Endothelial cell (in vitro differentiated cells): ENCODE results near the gene MPL. TPM values are rescaled to one million over a fixed set of nuclear protein-coding genes. Genes with fewer than 3 reads are reported as not detected.
A peak's percentile ranks its signal among the peaks of the same experiment; 100 is the strongest.

Source experiments
- DNase-seq: peaks from one replicate; pipeline ENCODE4 v3.0.0; 2021; ENCODE audit warnings: low spot score
- H3K27ac Mint-ChIP-seq: one replicate; pipeline ENCODE4 v1.8.0; 2021; ENCODE audit warnings: mixed read lengths, inconsistent platforms; ENCODE audit not compliant: unreplicated experiment
- H3K27me3 Mint-ChIP-seq: one replicate; pipeline ENCODE4 v1.8.0; 2021; ENCODE audit warnings: mild to moderate bottlenecking, moderate library complexity, mixed read lengths, inconsistent platforms; ENCODE audit not compliant: unreplicated experiment
- H3K36me3 Mint-ChIP-seq: one replicate; pipeline ENCODE4 v1.8.0; 2021; ENCODE audit warnings: mild to moderate bottlenecking, low read depth, mixed read lengths, inconsistent platforms; ENCODE audit not compliant: unreplicated experiment
- H3K4me1 Mint-ChIP-seq: one replicate; pipeline ENCODE4 v1.8.0; 2021; ENCODE audit warnings: mild to moderate bottlenecking, mixed read lengths, inconsistent platforms; ENCODE audit not compliant: unreplicated experiment
- H3K4me3 Mint-ChIP-seq: one replicate; pipeline ENCODE4 v1.8.0; 2021; ENCODE audit warnings: mild to moderate bottlenecking, mixed read lengths, inconsistent platforms; ENCODE audit not compliant: unreplicated experiment
- H3K9me3 Mint-ChIP-seq: one replicate; pipeline ENCODE4 v1.8.0; 2021; ENCODE audit warnings: mixed read lengths, inconsistent platforms; ENCODE audit not compliant: unreplicated experiment
- total RNA-seq: library from RNA; stranded (reverse); fragmentation: NEBNext Ultra II Directional; extraction: Animal tissue kit (Norgen Biotek cat#: 25700); gene quantifications from one replicate; pipeline ENCODE4 v1.2.1, GENCODE V29; 2021; ENCODE audit not compliant: unreplicated experiment
- TF ChIP-seq, protein P1 (sequence below): fragments of 200-600 bp; sonication (generic); IDR thresholded peaks from one replicate; pipeline ENCODE4 v1.5.0; 2021; ENCODE audit warnings: antibody characterized with exemption; ENCODE audit not compliant: unreplicated experiment

MPL gene
- total RNA-seq, 1 donor from 2014 or later = 6.2 TPM

DNA sequence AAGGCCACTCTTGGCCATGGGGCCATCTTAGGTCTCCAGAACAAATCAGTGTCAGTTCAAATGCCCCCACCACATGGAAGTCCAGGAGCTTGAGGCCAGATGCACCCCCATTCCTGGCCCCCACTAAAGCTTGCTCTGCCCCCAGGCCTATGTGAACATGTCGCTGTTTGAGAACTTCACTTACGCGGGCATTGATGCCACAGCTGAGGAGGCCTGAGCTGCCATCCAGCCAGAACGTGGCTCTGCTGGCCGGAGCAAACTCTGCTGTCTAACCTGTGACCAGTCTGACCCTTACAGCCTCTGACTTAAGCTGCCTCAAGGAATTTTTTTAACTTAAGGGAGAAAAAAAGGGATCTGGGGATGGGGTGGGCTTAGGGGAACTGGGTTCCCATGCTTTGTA, 15.1 kb upstream of the MPL start:
- Mint-ChIP-seq H3K4me3 (peak overlapping the region; percentile 65), H3K27ac (no peak overlapping the region), H3K27me3 (peaks cover 24% of the 10 kb centered on the region), H3K36me3 (peaks cover 79% of the 10 kb centered on the region), H3K9me3 (peaks cover 8% of the 10 kb centered on the region), H3K4me1 (peaks cover 19% of the 10 kb centered on the region)
- DNase-seq = no peak
- TF ChIP-seq, protein P1, sequence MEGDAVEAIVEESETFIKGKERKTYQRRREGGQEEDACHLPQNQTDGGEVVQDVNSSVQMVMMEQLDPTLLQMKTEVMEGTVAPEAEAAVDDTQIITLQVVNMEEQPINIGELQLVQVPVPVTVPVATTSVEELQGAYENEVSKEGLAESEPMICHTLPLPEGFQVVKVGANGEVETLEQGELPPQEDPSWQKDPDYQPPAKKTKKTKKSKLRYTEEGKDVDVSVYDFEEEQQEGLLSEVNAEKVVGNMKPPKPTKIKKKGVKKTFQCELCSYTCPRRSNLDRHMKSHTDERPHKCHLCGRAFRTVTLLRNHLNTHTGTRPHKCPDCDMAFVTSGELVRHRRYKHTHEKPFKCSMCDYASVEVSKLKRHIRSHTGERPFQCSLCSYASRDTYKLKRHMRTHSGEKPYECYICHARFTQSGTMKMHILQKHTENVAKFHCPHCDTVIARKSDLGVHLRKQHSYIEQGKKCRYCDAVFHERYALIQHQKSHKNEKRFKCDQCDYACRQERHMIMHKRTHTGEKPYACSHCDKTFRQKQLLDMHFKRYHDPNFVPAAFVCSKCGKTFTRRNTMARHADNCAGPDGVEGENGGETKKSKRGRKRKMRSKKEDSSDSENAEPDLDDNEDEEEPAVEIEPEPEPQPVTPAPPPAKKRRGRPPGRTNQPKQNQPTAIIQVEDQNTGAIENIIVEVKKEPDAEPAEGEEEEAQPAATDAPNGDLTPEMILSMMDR = no peak

DNA sequence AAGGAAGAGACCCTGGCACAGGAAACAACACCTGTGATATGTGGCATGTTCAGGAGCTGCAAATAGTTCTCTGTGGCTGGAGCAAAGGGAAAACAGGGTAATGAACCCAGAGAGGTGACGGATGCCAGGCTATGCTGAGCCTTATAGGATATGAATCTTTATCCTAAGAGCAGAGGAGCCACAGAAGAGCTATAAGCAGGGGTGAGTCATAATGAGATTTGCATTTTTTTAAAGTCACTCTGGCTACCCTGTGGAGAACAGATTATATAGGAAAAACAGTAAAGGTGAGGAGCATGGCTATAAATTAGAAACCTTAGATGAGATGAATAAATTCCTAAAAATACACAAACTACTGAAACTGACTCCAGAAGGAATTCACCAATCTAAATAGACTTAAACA, 12.8 kb upstream of the MPL start:
- peaks cover 21% of the 10 kb centered on the region for H3K4me1 Mint-ChIP-seq
- H3K27ac Mint-ChIP-seq = peak overlapping the region; percentile 68
- peaks cover 71% of the 10 kb centered on the region for H3K36me3 Mint-ChIP-seq
- DNase-seq = no peak
- TF ChIP-seq, protein P1 = no peak
- peaks cover 18% of the 10 kb centered on the region for H3K27me3 Mint-ChIP-seq
- H3K9me3 Mint-ChIP-seq = peaks cover 8% of the 10 kb centered on the region
- peak overlapping the region; percentile 26 for H3K4me3 Mint-ChIP-seq

DNA sequence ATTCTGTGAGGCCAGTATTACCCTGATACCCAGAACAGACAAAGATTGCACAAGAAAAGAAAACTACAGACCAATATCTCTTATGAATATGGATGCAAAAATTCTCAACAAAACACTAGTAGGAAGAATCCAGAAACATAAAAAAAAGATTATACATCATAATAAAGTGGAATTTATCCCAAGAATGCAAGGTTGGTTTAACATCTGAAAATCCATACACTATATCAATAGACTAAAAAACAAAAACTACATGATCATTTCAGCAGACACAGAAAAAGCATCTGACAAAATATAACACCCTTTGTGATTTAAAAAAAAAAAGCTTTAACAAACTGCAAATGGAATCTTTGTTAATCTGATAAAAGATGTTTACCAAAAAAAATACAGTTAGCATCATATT, 12.2 kb upstream of the MPL start:
- H3K9me3 Mint-ChIP-seq = peaks cover 8% of the 10 kb centered on the region
- peaks cover 65% of the 10 kb centered on the region for H3K36me3 Mint-ChIP-seq
- H3K27ac Mint-ChIP-seq = no peak overlapping the region
- DNase-seq = no peak
- peaks cover 18% of the 10 kb centered on the region for H3K27me3 Mint-ChIP-seq
- peak overlapping the region; percentile 53 for H3K4me3 Mint-ChIP-seq
- TF ChIP-seq, protein P1 = no peak
- peaks cover 26% of the 10 kb centered on the region for H3K4me1 Mint-ChIP-seq

DNA sequence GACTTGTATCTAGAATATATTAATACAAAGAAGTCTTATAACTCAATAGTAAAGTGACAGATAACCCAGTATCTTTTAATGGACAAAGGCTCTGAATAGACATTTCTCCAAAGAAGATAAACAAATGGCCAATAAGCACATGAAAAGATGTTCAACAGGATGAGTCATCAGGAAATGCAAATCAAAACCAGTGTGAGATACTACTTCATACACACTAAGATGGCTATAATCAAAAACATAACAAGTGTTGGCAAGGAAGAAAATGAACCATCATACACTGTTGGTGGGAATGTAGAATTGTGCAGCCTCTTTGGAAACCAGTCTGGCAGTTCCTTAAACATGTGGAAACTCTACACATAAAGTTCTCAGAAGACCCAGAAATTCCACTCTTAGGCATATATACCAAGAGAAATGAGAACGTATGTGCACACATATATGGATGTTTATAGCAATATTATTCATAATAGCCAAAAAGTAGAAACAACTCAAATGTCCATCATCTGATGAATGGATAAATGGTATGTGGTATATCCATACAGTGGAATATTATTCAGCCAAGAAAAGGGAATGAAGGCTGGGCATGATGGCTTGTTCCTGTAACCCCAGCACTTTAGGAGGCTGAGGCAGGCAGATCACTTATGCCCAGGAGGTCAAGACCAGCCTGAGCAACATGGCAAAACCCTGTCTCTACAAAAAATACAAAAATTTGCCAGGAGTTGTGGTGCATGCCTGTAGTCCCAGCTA, 9.9 kb upstream of the MPL start:
- peaks cover 46% of the 10 kb centered on the region for H3K36me3 Mint-ChIP-seq

More for the DNA sequence above, 9.9 kb upstream of the MPL start:
- Mint-ChIP-seq H3K27me3 (peaks cover 18% of the 10 kb centered on the region), H3K27ac (no peak overlapping the region), H3K4me1 (peaks cover 28% of the 10 kb centered on the region), H3K9me3 (peaks cover 8% of the 10 kb centered on the region), H3K4me3 (no peak overlapping the region)
- no peak for DNase-seq
- TF ChIP-seq, protein P1 = no peak
